Stimulated activated CD4-positive, alpha-beta T cell treated with anti-CD3 and anti-CD28 coated beads, Interleukin-1b, Interleukin-23, amount 100 ng/mL, for 1 hour (primary cell): ENCODE results near the gene SPATA2.

Source experiments
- DNase-seq, 2 donors: peaks; one replicate each; pipeline ENCODE4 v3.0.0-alpha.2; 2020; ENCODE audit warnings: low read depth in 2 of 2

SPATA2 gene

GRCh38 chr20:49858076-49858585, 57.2 kb downstream of the SPATA2 start:
- DNase-seq = no peak

GRCh38 chr20:49856904-49857303, 58.4 kb downstream of the SPATA2 start:
- DNase-seq = no peak

- DNase-seq = no peak
These were observed 61.0 kb downstream of the SPATA2 start for GRCh38 chr20:49854190-49854875.

GRCh38 chr20:49853640-49854039, 61.7 kb downstream of the SPATA2 start:
- no peak for DNase-seq
